ENCODE data around the gene HUWE1. TPM values are rescaled to one million over a fixed set of nuclear protein-coding genes. Genes with fewer than 3 reads are reported as not detected.

The HUWE1 gene
- total RNA-seq, 1 experiment from 2014 or later: 274 TPM

DNA sequence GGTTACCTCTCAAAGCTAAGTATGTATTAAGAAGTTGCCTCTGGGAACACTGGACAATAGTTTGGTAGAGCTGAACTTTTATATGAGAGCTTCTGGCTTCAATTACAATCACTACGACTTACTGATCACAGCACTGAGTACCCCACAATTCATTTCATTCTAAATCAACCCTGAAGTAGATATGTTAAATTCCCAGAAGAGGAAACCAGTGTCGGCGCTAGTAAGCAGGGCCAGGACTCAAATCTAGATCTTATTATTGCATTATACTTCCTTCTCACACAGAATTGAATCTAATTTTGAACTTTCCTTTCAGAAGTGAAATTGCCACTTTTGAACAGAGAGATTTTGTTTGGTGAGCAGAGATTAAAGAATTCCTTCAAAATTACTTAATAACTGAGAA, 41.8 kb downstream of the HUWE1 start:
- no peak for TF ChIP-seq CTCF (IDR thresholded peaks at IDR 0.05; ENCODE audit: unreplicated experiment)
- Mint-ChIP-seq H3K4me1 (ENCODE audit: insufficient read depth, unreplicated experiment) (no peaks in the 10 kb centered on the region), H3K27ac (ENCODE audit: low read depth, unreplicated experiment) (no peak overlapping the region), H3K27me3 (ENCODE audit: insufficient read depth, unreplicated experiment) (peaks cover 26% of the 10 kb centered on the region), H3K9me3 (ENCODE audit: unreplicated experiment) (no peaks in the 10 kb centered on the region), H3K36me3 (ENCODE audit: insufficient read depth, unreplicated experiment) (peaks cover 87% of the 10 kb centered on the region), H3K4me3 (ENCODE audit: unreplicated experiment) (no peak overlapping the region)
- BruUV-seq (replicated peaks): no TSS peak
- POLR2A ChIA-PET: no interaction called here
- intact Hi-C loops (cut with micrococcal nuclease): no loop called here
- CTCF ChIA-PET: interaction anchor here (0.8 kb wide), 1 partner anchor 10 kb away, joined by 3 read pairs; no protein-coding TSS in a partner anchor
- DNase-seq (ENCODE audit: unreplicated experiment): no peak

DNA sequence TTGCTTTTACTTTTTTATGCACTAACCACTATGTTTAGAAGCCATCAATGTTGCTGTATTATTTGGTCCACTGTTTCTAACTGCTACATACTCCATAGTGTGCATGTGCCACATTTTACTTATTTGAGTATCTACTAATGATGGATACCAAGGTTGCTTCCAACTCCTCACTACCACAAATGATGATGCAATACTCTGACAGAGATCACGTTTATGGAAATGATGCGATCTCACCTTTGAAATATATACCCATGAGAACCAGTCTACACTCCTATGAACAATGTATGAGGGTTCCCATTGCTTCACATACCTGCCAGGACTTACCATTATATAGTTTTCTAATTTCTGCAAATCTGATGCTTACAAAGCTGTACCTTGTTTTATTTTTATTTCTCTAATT, 44.2 kb downstream of the HUWE1 start:
- POLR2A ChIA-PET: interaction anchor here (0.6 kb wide), 1 partner anchor 32 kb away, joined by 3 read pairs; no protein-coding TSS in a partner anchor
- CTCF ChIA-PET: interaction anchor here (0.6 kb wide), 1 partner anchor 28 kb away, joined by 4 read pairs; no protein-coding TSS in a partner anchor
- Mint-ChIP-seq H3K27me3 (ENCODE audit: insufficient read depth, unreplicated experiment) (peaks cover 26% of the 10 kb centered on the region), H3K9me3 (ENCODE audit: unreplicated experiment) (no peaks in the 10 kb centered on the region), H3K4me3 (ENCODE audit: unreplicated experiment) (no peak overlapping the region), H3K27ac (ENCODE audit: low read depth, unreplicated experiment) (no peak overlapping the region), H3K4me1 (ENCODE audit: insufficient read depth, unreplicated experiment) (no peaks in the 10 kb centered on the region), H3K36me3 (ENCODE audit: insufficient read depth, unreplicated experiment) (peaks cover 82% of the 10 kb centered on the region)
- BruUV-seq (replicated peaks): no TSS peak
- no peak for TF ChIP-seq CTCF (IDR thresholded peaks at IDR 0.05; ENCODE audit: unreplicated experiment)
- no peak for DNase-seq (ENCODE audit: unreplicated experiment)
- intact Hi-C loops (cut with micrococcal nuclease): no loop called here

- POLR2A ChIA-PET: no interaction called here
Measured at GRCh38 chrX:53639257-53639656, 47.3 kb downstream of the HUWE1 start.

GRCh38 chrX:53637479-53637878, 49.0 kb downstream of the HUWE1 start:
- H3K36me3 Mint-ChIP-seq (ENCODE audit: insufficient read depth, unreplicated experiment): peaks cover 59% of the 10 kb centered on the region
- CTCF ChIA-PET: interaction anchor here (1.2 kb wide), 2 partner anchors 42 to 324 kb away, joined by 3 read pairs; no protein-coding TSS in a partner anchor
- H3K27ac Mint-ChIP-seq (ENCODE audit: low read depth, unreplicated experiment): no peak overlapping the region
- POLR2A ChIA-PET: interaction anchor here (0.6 to 1.5 kb wide), 3 partner anchors 10 to 204 kb away, joined by 3 to 5 read pairs (median 3); no protein-coding TSS in a partner anchor
- H3K4me3 Mint-ChIP-seq (ENCODE audit: unreplicated experiment): no peak overlapping the region
- DNase-seq (ENCODE audit: unreplicated experiment): no peak
- no peaks in the 10 kb centered on the region for H3K9me3 Mint-ChIP-seq (ENCODE audit: unreplicated experiment)
- TF ChIP-seq CTCF (IDR thresholded peaks at IDR 0.05; ENCODE audit: unreplicated experiment): no peak
- peaks cover 43% of the 10 kb centered on the region for H3K27me3 Mint-ChIP-seq (ENCODE audit: insufficient read depth, unreplicated experiment)
- intact Hi-C loops (cut with micrococcal nuclease): no loop called here
- no TSS peak for BruUV-seq (replicated peaks)
- H3K4me1 Mint-ChIP-seq (ENCODE audit: insufficient read depth, unreplicated experiment): no peaks in the 10 kb centered on the region

More at GRCh38 chrX:53639257-53639656, 47.3 kb downstream of the HUWE1 start:
- no TSS peak for BruUV-seq (replicated peaks)
- intact Hi-C loops (cut with micrococcal nuclease): no loop called here
- H3K36me3 Mint-ChIP-seq (ENCODE audit: insufficient read depth, unreplicated experiment): peaks cover 63% of the 10 kb centered on the region
- no peak overlapping the region for H3K4me3 Mint-ChIP-seq (ENCODE audit: unreplicated experiment)
- H3K4me1 Mint-ChIP-seq (ENCODE audit: insufficient read depth, unreplicated experiment): no peaks in the 10 kb centered on the region
- TF ChIP-seq CTCF (IDR thresholded peaks at IDR 0.05; ENCODE audit: unreplicated experiment): no peak
- H3K27me3 Mint-ChIP-seq (ENCODE audit: insufficient read depth, unreplicated experiment): peaks cover 43% of the 10 kb centered on the region
- CTCF ChIA-PET: no interaction called here
- no peak for DNase-seq (ENCODE audit: unreplicated experiment)
- H3K27ac Mint-ChIP-seq (ENCODE audit: low read depth, unreplicated experiment): no peak overlapping the region
- H3K9me3 Mint-ChIP-seq (ENCODE audit: unreplicated experiment): no peaks in the 10 kb centered on the region

Data from MCF 10A (cell line).